Glutamatergic neuron (in vitro differentiated cells): ENCODE results near the gene STXBP6. TPM values are rescaled to one million over a fixed set of nuclear protein-coding genes. Genes with fewer than 3 reads are reported as not detected.
"Not testable (repeated sequence)": the region's sequence is repeated elsewhere in the genome, so short reads cannot be mapped to it uniquely, and the experiment has no call there.

ENCODE experiments used
- DNase-seq: peaks from one replicate; pipeline ENCODE4 v3.0.0; 2022
- H3K27ac Mint-ChIP-seq: one replicate; pipeline ENCODE4 v1.8.0; 2020; ENCODE audit warnings: mild to moderate bottlenecking, mixed read lengths, inconsistent platforms; ENCODE audit not compliant: unreplicated experiment
- H3K27me3 Mint-ChIP-seq: one replicate; pipeline ENCODE4 v1.8.0; 2020; ENCODE audit warnings: mild to moderate bottlenecking, moderate library complexity, mixed read lengths, inconsistent platforms; ENCODE audit not compliant: unreplicated experiment
- H3K36me3 Mint-ChIP-seq: one replicate; pipeline ENCODE4 v1.8.0; 2020; ENCODE audit warnings: mild to moderate bottlenecking, mixed read lengths, inconsistent platforms; ENCODE audit not compliant: unreplicated experiment
- H3K4me1 Mint-ChIP-seq: one replicate; pipeline ENCODE4 v1.8.0; 2020; ENCODE audit warnings: mild to moderate bottlenecking, low read depth, mixed read lengths, inconsistent platforms; ENCODE audit not compliant: unreplicated experiment
- H3K4me3 Mint-ChIP-seq: one replicate; pipeline ENCODE4 v1.8.0; 2020; ENCODE audit warnings: mild to moderate bottlenecking, mixed read lengths, inconsistent platforms; ENCODE audit not compliant: unreplicated experiment
- H3K9me3 Mint-ChIP-seq: one replicate; pipeline ENCODE4 v1.8.0; 2020; ENCODE audit warnings: mild to moderate bottlenecking, moderate library complexity, mixed read lengths, inconsistent platforms; ENCODE audit not compliant: unreplicated experiment
- CTCF ChIP-seq: fragments of 200-600 bp; sonication (generic); IDR thresholded peaks from one replicate; pipeline ENCODE4 v1.5.0; 2021; ENCODE audit not compliant: partially characterized antibody, unreplicated experiment
- total RNA-seq: library from RNA; stranded (reverse); fragmentation: NEBNext Ultra II Directional; extraction: Animal tissue kit (Norgen Biotek cat#: 25700); gene quantifications from one replicate; pipeline ENCODE4 v1.2.1, GENCODE V29; 2021; ENCODE audit not compliant: unreplicated experiment

STXBP6 gene
- total RNA-seq, 1 donor from 2014 or later = 0.49 TPM

- Mint-ChIP-seq H3K4me3 (no peak overlapping the region), H3K27ac (no peak overlapping the region), H3K27me3 (no peaks in the 10 kb centered on the region), H3K9me3 (no peaks in the 10 kb centered on the region), H3K4me1 (no peaks in the 10 kb centered on the region), H3K36me3 (no peaks in the 10 kb centered on the region)
- no peak for TF ChIP-seq CTCF
- no peak for DNase-seq
These were observed 85.9 kb downstream of the STXBP6 start for GRCh38 chr14:24964048-24964447.

- H3K27me3 Mint-ChIP-seq, H3K27ac Mint-ChIP-seq, DNase-seq, H3K4me1 Mint-ChIP-seq, H3K4me3 Mint-ChIP-seq, H3K36me3 Mint-ChIP-seq, H3K9me3 Mint-ChIP-seq: not testable (repeated sequence)
These were observed 87.8 kb downstream of the STXBP6 start for GRCh38 chr14:24962118-24962517.

DNA sequence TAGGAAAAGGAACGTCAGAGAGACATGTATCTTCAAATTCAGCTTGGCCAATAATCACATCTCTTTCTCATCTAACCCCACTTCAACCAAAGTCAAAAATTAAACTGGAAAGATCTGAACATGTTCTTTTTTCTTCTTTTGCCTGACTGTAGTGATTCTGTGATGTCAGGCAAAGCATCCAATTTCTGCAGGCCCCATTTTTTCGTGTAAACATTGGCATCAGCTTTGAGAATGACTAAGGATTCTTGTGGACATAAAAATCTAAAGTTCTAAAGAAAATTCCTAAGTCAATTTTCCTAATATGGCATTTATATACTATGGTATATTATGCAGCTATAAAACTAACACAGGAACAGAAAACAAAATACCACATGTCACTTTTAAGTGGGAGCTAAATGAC, 89.1 kb downstream of the STXBP6 start:
- H3K4me1 Mint-ChIP-seq = no peaks in the 10 kb centered on the region
- no peaks in the 10 kb centered on the region for H3K9me3 Mint-ChIP-seq
- no peak overlapping the region for H3K27ac Mint-ChIP-seq
- no peaks in the 10 kb centered on the region for H3K36me3 Mint-ChIP-seq
- H3K4me3 Mint-ChIP-seq = no peak overlapping the region
- TF ChIP-seq CTCF = no peak
- no peak for DNase-seq
- H3K27me3 Mint-ChIP-seq = peaks cover 2% of the 10 kb centered on the region

DNA sequence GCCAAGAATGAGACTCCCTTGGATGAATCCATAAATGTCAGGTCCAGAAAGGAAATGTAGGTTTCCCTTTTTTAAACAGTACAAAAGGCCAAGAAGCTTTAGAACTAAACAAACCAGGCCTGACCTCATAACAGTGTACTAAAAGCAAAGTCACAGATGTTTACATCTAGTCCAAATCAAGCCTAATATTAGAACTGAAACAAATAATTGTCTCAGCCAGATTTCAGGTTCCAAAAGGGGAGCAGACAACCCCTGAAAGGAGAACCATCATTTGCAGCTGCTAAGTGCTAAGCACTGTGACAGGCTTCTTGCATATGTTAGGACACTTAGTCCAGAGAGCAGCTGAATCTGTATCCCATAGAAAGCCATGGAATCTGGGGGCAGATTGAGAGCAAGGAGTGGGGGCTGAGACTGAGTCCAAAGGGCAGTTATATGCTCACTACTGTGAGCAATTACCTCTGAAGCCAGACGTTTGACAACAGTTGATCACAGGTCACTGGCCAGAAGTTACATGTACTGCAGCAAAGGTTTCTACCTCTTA, 90.1 kb downstream of the STXBP6 start:
- TF ChIP-seq CTCF = no peak
- Mint-ChIP-seq H3K27ac (no peak overlapping the region), H3K9me3 (no peaks in the 10 kb centered on the region), H3K36me3 (no peaks in the 10 kb centered on the region), H3K27me3 (peaks cover 2% of the 10 kb centered on the region), H3K4me1 (no peaks in the 10 kb centered on the region), H3K4me3 (no peak overlapping the region)
- DNase-seq = no peak

DNA sequence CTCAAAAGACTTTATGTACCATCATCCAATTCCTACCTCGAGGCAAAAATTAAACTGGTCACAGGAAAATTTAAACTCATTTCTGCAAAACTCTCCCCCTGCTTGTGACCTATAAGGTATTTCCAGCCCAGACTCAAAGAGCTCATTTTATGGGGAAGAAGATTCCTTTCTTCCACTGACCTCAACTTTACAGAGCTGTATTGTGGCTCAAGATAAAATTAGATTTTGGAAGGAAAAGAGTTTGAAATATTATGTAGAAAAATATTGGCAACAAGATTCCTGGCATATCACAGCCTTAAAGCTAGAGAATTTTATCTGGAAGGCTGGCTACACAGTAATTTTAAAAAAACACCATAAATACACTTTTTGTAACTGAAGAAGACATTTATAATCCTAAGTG, 91.7 kb downstream of the STXBP6 start:
- Mint-ChIP-seq H3K4me1 (no peaks in the 10 kb centered on the region), H3K27ac (no peak overlapping the region), H3K27me3 (peaks cover 2% of the 10 kb centered on the region), H3K9me3 (no peaks in the 10 kb centered on the region), H3K4me3 (no peak overlapping the region), H3K36me3 (no peaks in the 10 kb centered on the region)
- DNase-seq = no peak
- no peak for TF ChIP-seq CTCF

GRCh38 chr14:24957814-24958213, 92.1 kb downstream of the STXBP6 start:
- H3K27ac Mint-ChIP-seq = no peak overlapping the region
- TF ChIP-seq CTCF = no peak
- H3K4me3 Mint-ChIP-seq = no peak overlapping the region
- H3K36me3 Mint-ChIP-seq = no peaks in the 10 kb centered on the region
- DNase-seq = no peak
- no peaks in the 10 kb centered on the region for H3K9me3 Mint-ChIP-seq
- H3K4me1 Mint-ChIP-seq = no peaks in the 10 kb centered on the region
- H3K27me3 Mint-ChIP-seq = peaks cover 2% of the 10 kb centered on the region
